DND-41 (cell line): Measurements from ENCODE around the gene NEURL1B.

Experiments used
- ATAC-seq: fragments of 200-7000 bp; cut with Tn5 transposase; 3 replicates; pipeline ENCODE4 v1.9.1; 2021; ENCODE audit warnings: low read depth; ENCODE audit not compliant: insufficient read depth
- DNase-seq: peaks from one replicate; pipeline ENCODE4 v3.0.0-alpha.2; 2020
- H2AFZ ChIP-seq: 2 replicates; pipeline ENCODE4 v1.6.0; 2012; ENCODE audit warnings: low read depth, low read length
- H3K27ac ChIP-seq: 2 replicates; pipeline ENCODE4 v1.5.1; 2012; ENCODE audit warnings: low read length, inconsistent platforms
- H3K27me3 ChIP-seq: fragments of 200-600 bp; sonication (generic); 2 replicates; pipeline ENCODE4 v1.6.0; 2012; ENCODE audit warnings: low read length, mild to moderate bottlenecking, inconsistent platforms; ENCODE audit not compliant: insufficient read depth, poor library complexity
- H3K36me3 ChIP-seq: 2 replicates; pipeline ENCODE4 v1.5.1; 2012; ENCODE audit warnings: low read length, inconsistent platforms; ENCODE audit not compliant: insufficient read depth
- H3K4me1 ChIP-seq: 2 replicates; pipeline ENCODE4 v1.5.1; 2012; ENCODE audit warnings: mild to moderate bottlenecking, low read length; ENCODE audit not compliant: insufficient read depth
- H3K4me2 ChIP-seq: 2 replicates; pipeline ENCODE4 v1.6.0; 2012; ENCODE audit warnings: mild to moderate bottlenecking, moderate library complexity, low read length, inconsistent platforms; ENCODE audit not compliant: insufficient read depth
- H3K4me3 ChIP-seq, 2 experiments: fragments of 200-600 bp in 1 of 2; shearing (Covaris generic) in 1 of 2; 2 replicates each; pipeline ENCODE4 v1.5.1; 2012 to 2016; ENCODE audit warnings: inconsistent platforms in 2 of 2, low read length in 2 of 2, mild to moderate bottlenecking in 2 of 2, low read depth in 1 of 2, moderate library complexity in 1 of 2
- H3K79me2 ChIP-seq: 2 replicates; pipeline ENCODE4 v1.6.0; 2012; ENCODE audit warnings: low read length, inconsistent platforms; ENCODE audit not compliant: insufficient read depth
- H3K9ac ChIP-seq: 2 replicates; pipeline ENCODE4 v1.6.0; 2012; ENCODE audit warnings: low read depth, mild to moderate bottlenecking, inconsistent platforms, low read length, moderate library complexity
- H3K9me3 ChIP-seq: 2 replicates; pipeline ENCODE4 v1.5.1; 2012; ENCODE audit warnings: low read length, moderate library complexity, mild to moderate bottlenecking, inconsistent platforms; ENCODE audit not compliant: insufficient read depth, severe bottlenecking
- H4K20me1 ChIP-seq: 2 replicates; pipeline ENCODE4 v1.6.0; 2012; ENCODE audit warnings: low read length; ENCODE audit not compliant: insufficient read depth
- EZH2 ChIP-seq: IDR thresholded peaks from 3 replicates; pipeline ENCODE4 v1.6.1; 2012; ENCODE audit warnings: borderline replicate concordance, low read depth, mild to moderate bottlenecking, moderate library complexity, low read length, inconsistent platforms; ENCODE audit not compliant: severe bottlenecking
- TF ChIP-seq, protein P1 (sequence below): IDR thresholded peaks from 2 replicates; pipeline ENCODE4 v1.5.1; 2012; ENCODE audit warnings: borderline replicate concordance, low read length, moderate library complexity, mild to moderate bottlenecking; ENCODE audit not compliant: poor library complexity, severe bottlenecking; ENCODE audit errors: extremely low read depth

NEURL1B gene

DNA sequence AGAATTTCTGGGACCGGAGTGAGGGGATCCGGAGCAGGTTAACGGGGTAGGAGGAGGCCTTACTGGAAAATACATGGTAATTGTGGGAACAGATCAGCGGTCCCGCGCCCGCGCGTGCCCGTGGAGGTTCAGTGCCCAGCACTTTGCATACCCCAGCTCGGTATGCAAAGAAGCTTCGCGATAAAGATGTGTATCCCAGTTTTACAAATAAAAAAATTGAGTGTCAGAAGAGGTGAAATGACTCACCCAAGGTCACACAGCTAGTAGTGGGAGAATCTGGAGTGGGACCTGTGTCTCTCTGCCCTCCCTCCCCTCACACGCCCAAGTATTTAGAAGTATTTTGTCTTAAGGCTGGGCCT is 967 bp downstream of the NEURL1B start:
- Histone ChIP-seq H3K4me3 (no peak overlapping the region), H3K9me3 (no peaks in the 10 kb centered on the region), H3K27me3 (peaks cover 27% of the 10 kb centered on the region), H2AFZ (no peak overlapping the region), H3K4me2 (no peak overlapping the region), H3K36me3 (no peaks in the 10 kb centered on the region), H3K9ac (no peak overlapping the region), H4K20me1 (no peaks in the 10 kb centered on the region; the same call in none of the 2 replicates), H3K79me2 (no peaks in the 10 kb centered on the region), H3K4me1 (peaks cover 15% of the 10 kb centered on the region), H3K27ac (no peak overlapping the region)
- TF ChIP-seq, protein P1, sequence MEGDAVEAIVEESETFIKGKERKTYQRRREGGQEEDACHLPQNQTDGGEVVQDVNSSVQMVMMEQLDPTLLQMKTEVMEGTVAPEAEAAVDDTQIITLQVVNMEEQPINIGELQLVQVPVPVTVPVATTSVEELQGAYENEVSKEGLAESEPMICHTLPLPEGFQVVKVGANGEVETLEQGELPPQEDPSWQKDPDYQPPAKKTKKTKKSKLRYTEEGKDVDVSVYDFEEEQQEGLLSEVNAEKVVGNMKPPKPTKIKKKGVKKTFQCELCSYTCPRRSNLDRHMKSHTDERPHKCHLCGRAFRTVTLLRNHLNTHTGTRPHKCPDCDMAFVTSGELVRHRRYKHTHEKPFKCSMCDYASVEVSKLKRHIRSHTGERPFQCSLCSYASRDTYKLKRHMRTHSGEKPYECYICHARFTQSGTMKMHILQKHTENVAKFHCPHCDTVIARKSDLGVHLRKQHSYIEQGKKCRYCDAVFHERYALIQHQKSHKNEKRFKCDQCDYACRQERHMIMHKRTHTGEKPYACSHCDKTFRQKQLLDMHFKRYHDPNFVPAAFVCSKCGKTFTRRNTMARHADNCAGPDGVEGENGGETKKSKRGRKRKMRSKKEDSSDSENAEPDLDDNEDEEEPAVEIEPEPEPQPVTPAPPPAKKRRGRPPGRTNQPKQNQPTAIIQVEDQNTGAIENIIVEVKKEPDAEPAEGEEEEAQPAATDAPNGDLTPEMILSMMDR: no peak
- no peak for TF ChIP-seq EZH2
- no peak for ATAC-seq
- no peak for DNase-seq

DNA sequence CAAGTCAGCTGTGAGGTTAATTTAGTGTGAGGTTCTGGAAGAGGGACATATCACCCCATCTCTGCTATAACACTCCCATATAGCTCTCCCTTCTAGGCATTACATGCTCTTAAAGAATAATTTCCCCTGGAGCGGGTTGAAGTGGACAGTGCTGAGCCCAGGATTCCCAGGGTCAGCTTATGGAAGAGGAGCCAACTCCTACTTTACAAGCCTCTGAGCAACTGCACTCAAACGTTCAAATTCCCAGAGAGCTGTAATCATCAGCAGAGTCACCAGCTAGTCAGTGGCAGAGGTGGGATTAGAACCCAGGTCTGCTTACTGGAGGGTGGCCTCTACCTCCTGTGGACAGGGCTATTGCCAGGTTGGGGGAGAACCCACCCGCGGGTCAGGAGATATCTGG is 1.4 kb downstream of the NEURL1B start:
- TF ChIP-seq, protein P1: no peak
- TF ChIP-seq EZH2: no peak
- Histone ChIP-seq H3K36me3 (no peaks in the 10 kb centered on the region), H4K20me1 (no peaks in the 10 kb centered on the region; the same call in none of the 2 replicates), H3K4me1 (peaks cover 15% of the 10 kb centered on the region), H3K4me2 (no peak overlapping the region), H3K9ac (no peak overlapping the region), H2AFZ (no peak overlapping the region), H3K27ac (no peak overlapping the region), H3K9me3 (no peaks in the 10 kb centered on the region), H3K79me2 (no peaks in the 10 kb centered on the region), H3K27me3 (peaks cover 27% of the 10 kb centered on the region), H3K4me3 (no peak overlapping the region)
- DNase-seq: no peak
- ATAC-seq: no peak

- H2AFZ ChIP-seq: no peak overlapping the region
- no peak overlapping the region for H3K4me2 ChIP-seq
- H3K4me3 ChIP-seq: no peak overlapping the region
- H3K36me3 ChIP-seq: no peaks in the 10 kb centered on the region
- no peak overlapping the region for H3K27ac ChIP-seq
- H3K4me1 ChIP-seq: peaks cover 15% of the 10 kb centered on the region
- DNase-seq: no peak
- peaks cover 27% of the 10 kb centered on the region for H3K27me3 ChIP-seq
- H3K9ac ChIP-seq: no peak overlapping the region
- H3K79me2 ChIP-seq: no peaks in the 10 kb centered on the region
- no peak for ATAC-seq
- H3K9me3 ChIP-seq: no peaks in the 10 kb centered on the region
- TF ChIP-seq, protein P1: no peak
- TF ChIP-seq EZH2: no peak
- H4K20me1 ChIP-seq: no peaks in the 10 kb centered on the region; the same call in none of the 2 replicates
These were observed 2.1 kb downstream of the NEURL1B start for GRCh38 chr5:172642926-172643871.
